AG09319 (cell line): ENCODE data around the gene PAX2.

ENCODE experiments used
- DNase-seq: peaks from one replicate; pipeline ENCODE4 v3.0.0-alpha.2; 2010; ENCODE audit warnings: low read depth; ENCODE audit errors: extremely low read depth
- CTCF ChIP-seq: IDR thresholded peaks from 2 replicates; pipeline ENCODE4 v1.5.1; 2011; ENCODE audit warnings: low read depth, mild to moderate bottlenecking, inconsistent platforms, low read length, moderate library complexity

Gene PAX2

GRCh38 chr10:100751211-100751933 is 6.0 kb downstream of the PAX2 start:
- TF ChIP-seq CTCF, result no peak
- DNase-seq, result no peak

GRCh38 chr10:100755821-100756220 is 10.4 kb downstream of the PAX2 start:
- TF ChIP-seq CTCF, result no peak
- DNase-seq, result no peak

- no peak for DNase-seq
- TF ChIP-seq CTCF, result no peak
These were observed 13.9 kb downstream of the PAX2 start for GRCh38 chr10:100759331-100759730.

- TF ChIP-seq CTCF, result no peak
- DNase-seq, result no peak
These were observed 15.3 kb downstream of the PAX2 start for GRCh38 chr10:100760726-100761125.

- no peak for TF ChIP-seq CTCF
- no peak for DNase-seq
These were observed 15.8 kb downstream of the PAX2 start for GRCh38 chr10:100761191-100761590.

- no peak for DNase-seq
- TF ChIP-seq CTCF, result no peak
These were observed 17.8 kb downstream of the PAX2 start for GRCh38 chr10:100763043-100763747.

- no peak for TF ChIP-seq CTCF
- DNase-seq, result no peak
These were observed 21.5 kb downstream of the PAX2 start for GRCh38 chr10:100766693-100767421.
